PC-3 (cell line): ENCODE results near the gene SLC7A1. TPM values are rescaled to one million over a fixed set of nuclear protein-coding genes. Genes with fewer than 3 reads are reported as not detected.

Source experiments
- ATAC-seq: fragments of 200-7000 bp; cut with Tn5 transposase; 2 replicates; pipeline ENCODE4 v1.9.1; 2020; ENCODE audit warnings: mild to moderate bottlenecking, moderate library complexity
- BruUV-seq: library from RNA; stranded (reverse); fragments of 400-500 nt; replicated peaks from 2 replicates; lab custom pipeline; 2021; lab: Mats Ljungman, UMichigan
- CTCF ChIA-PET: fragments of 300-600 bp; sonication (Branson Sonifier 250); formaldehyde crosslinking; loops from one replicate; lab custom pipeline; 2022; ENCODE audit warnings: antibody characterized with exemption; lab: Charles Lee
- POLR2A ChIA-PET: fragments of 300-600 bp; sonication (Branson Sonifier 250); formaldehyde crosslinking; loops from one replicate; lab custom pipeline; 2022; ENCODE audit warnings: antibody characterized with exemption; ENCODE audit not compliant: unreplicated experiment; lab: Charles Lee
- DNase-seq: peaks from one replicate; pipeline ENCODE4 v3.0.0-alpha.2; 2015
- H2AFZ ChIP-seq: fragments of 300-600 bp; sonication (generic); 2 replicates; pipeline ENCODE4 v1.6.0; 2016; ENCODE audit warnings: antibody characterized with exemption, low read length
- H3F3A ChIP-seq: fragments of 300-600 bp; sonication (generic); one replicate; pipeline ENCODE4 v1.6.0; 2017; ENCODE audit warnings: antibody characterized with exemption, low read length, control low read depth, mild to moderate bottlenecking; ENCODE audit not compliant: unreplicated experiment
- H3K27ac ChIP-seq: fragments of 300-600 bp; sonication (generic); 2 replicates; pipeline ENCODE4 v1.5.1; 2016; ENCODE audit warnings: mild to moderate bottlenecking, low read length
- H3K27me3 ChIP-seq: fragments of 300-600 bp; sonication (generic); 2 replicates; pipeline ENCODE4 v1.6.1; 2016; ENCODE audit warnings: low read length, mixed read lengths
- H3K36me3 ChIP-seq: fragments of 300-600 bp; sonication (generic); 2 replicates; pipeline ENCODE4 v1.6.1; 2016; ENCODE audit warnings: low read depth, mixed run types, low read length, mixed read lengths
- H3K4me1 ChIP-seq: fragments of 300-600 bp; sonication (generic); 2 replicates; pipeline ENCODE4 v1.5.1; 2016; ENCODE audit warnings: low read length; ENCODE audit not compliant: insufficient read depth
- H3K4me2 ChIP-seq: fragments of 300-600 bp; sonication (generic); 2 replicates; pipeline ENCODE4 v1.6.0; 2016; ENCODE audit warnings: low read length
- H3K4me3 ChIP-seq: fragments of 300-600 bp; sonication (generic); 2 replicates; pipeline ENCODE4 v1.5.1; 2016; ENCODE audit warnings: mild to moderate bottlenecking, low read length, mixed read lengths
- H3K79me2 ChIP-seq: fragments of 300-600 bp; sonication (generic); 2 replicates; pipeline ENCODE4 v1.6.1; 2017; ENCODE audit warnings: low read length, mixed read lengths
- H3K9ac ChIP-seq: fragments of 300-600 bp; sonication (generic); 2 replicates; pipeline ENCODE4 v1.6.0; 2016; ENCODE audit warnings: mild to moderate bottlenecking, low read length
- H3K9me2 ChIP-seq: fragments of 300-600 bp; sonication (generic); replicated peaks from 2 replicates; pipeline ENCODE4 v1.6.1; 2016; ENCODE audit warnings: mixed run types, low read length, mixed read lengths
- H3K9me3 ChIP-seq: fragments of 300-600 bp; sonication (generic); 2 replicates; pipeline ENCODE4 v1.6.1; 2016; ENCODE audit warnings: low read length, mixed read lengths
- H4K20me1 ChIP-seq: fragments of 300-600 bp; sonication (generic); 2 replicates; pipeline ENCODE4 v1.6.1; 2016; ENCODE audit warnings: low read length, mixed read lengths
- CTCF ChIP-seq: fragments of 300-600 bp; sonication (generic); conservative IDR thresholded peaks from 2 replicates; pipeline ENCODE4 v1.5.1; 2017; ENCODE audit warnings: antibody characterized with exemption, low read depth, mild to moderate bottlenecking, low read length
- EZH2 ChIP-seq: fragments of 300-600 bp; sonication (generic); IDR thresholded peaks from one replicate; pipeline ENCODE4 v1.6.1; 2017; ENCODE audit warnings: antibody characterized with exemption, mild to moderate bottlenecking, low read length; ENCODE audit not compliant: unreplicated experiment
- EZH2phosphoT487 ChIP-seq: fragments of 300-600 bp; sonication (generic); IDR thresholded peaks from 2 replicates; pipeline ENCODE4 v1.6.1; 2018; ENCODE audit warnings: mild to moderate bottlenecking, antibody characterized with exemption, low read length, borderline replicate concordance
- intact Hi-C: fragments of 100-400 bp; cut with micrococcal nuclease; formaldehyde crosslinking; loops from 2 replicates; pipeline ENCODE4 v1.9.0; 2023
- total RNA-seq: library from RNA; depleted of rRNA; stranded (reverse); fragments of >200 nt; gene quantifications from 2 replicates; pipeline ENCODE4 v1.2.3, GENCODE V29; 2014

Gene SLC7A1
- total RNA-seq, 1 experiment from 2014 or later, result 19.5 TPM

- H3F3A ChIP-seq, result no peaks in the 10 kb centered on the region
- no peak overlapping the region for H3K4me3 ChIP-seq
- H3K9ac ChIP-seq, result no peak overlapping the region
- no peak overlapping the region for H3K4me2 ChIP-seq
- no peak overlapping the region for H2AFZ ChIP-seq
- TF ChIP-seq EZH2phosphoT487, result no peak
- TF ChIP-seq EZH2, result no peak
- TF ChIP-seq CTCF, result no peak
- no peaks in the 10 kb centered on the region for H3K9me2 ChIP-seq
- no TSS peak for BruUV-seq
- ChIA-PET CTCF (no interaction called here), POLR2A (interaction anchor here (0.6 kb wide), 1 partner anchor 188 kb away, joined by 5 read pairs; no protein-coding TSS in a partner anchor)
- ATAC-seq (no peak), DNase-seq (no peak)
- H3K27me3 ChIP-seq, result no peaks in the 10 kb centered on the region
- no peak overlapping the region for H3K27ac ChIP-seq
- intact Hi-C loops, result no loop called here
- peaks cover 25% of the 10 kb centered on the region for H3K79me2 ChIP-seq
- no peaks in the 10 kb centered on the region for H3K9me3 ChIP-seq
- 0 out of 2 replicates have a peak, but pooled peaks cover 4% of the 10 kb centered on the region for H4K20me1 ChIP-seq
- peaks cover 29% of the 10 kb centered on the region for H3K36me3 ChIP-seq
- H3K4me1 ChIP-seq, result peaks cover 4% of the 10 kb centered on the region; the same call in 1 of the 2 replicates
These were observed 58.6 kb downstream of the SLC7A1 start for GRCh38 chr13:29536853-29537252.

GRCh38 chr13:29535663-29536655, 59.5 kb downstream of the SLC7A1 start:
- POLR2A ChIA-PET, result interaction anchor here (0.6 kb wide), 1 partner anchor 187 kb away, joined by 5 read pairs; no protein-coding TSS in a partner anchor
- no TSS peak for BruUV-seq
- no peak for ATAC-seq
- Histone ChIP-seq H3K27ac (no peak overlapping the region), H3K4me1 (peaks cover 4% of the 10 kb centered on the region; the same call in 1 of the 2 replicates), H3K9ac (no peak overlapping the region), H2AFZ (no peak overlapping the region), H3K9me2 (no peaks in the 10 kb centered on the region), H3K27me3 (no peaks in the 10 kb centered on the region), H3K36me3 (peaks cover 26% of the 10 kb centered on the region; the same call in 1 of the 2 replicates), H3F3A (no peaks in the 10 kb centered on the region), H3K4me2 (no peak overlapping the region), H3K79me2 (peaks cover 18% of the 10 kb centered on the region), H3K9me3 (no peaks in the 10 kb centered on the region), H4K20me1 (no peaks in the 10 kb centered on the region), H3K4me3 (no peak overlapping the region)
- intact Hi-C loops, result no loop called here
- TF ChIP-seq EZH2, result no peak
- TF ChIP-seq EZH2phosphoT487, result no peak
- CTCF ChIA-PET, result no interaction called here
- no peak for DNase-seq

GRCh38 chr13:29534083-29534482, 61.4 kb downstream of the SLC7A1 start:
- H3K9me2 ChIP-seq, result no peaks in the 10 kb centered on the region
- no peaks in the 10 kb centered on the region for H3K4me1 ChIP-seq
- 0 out of 2 replicates have a peak, but pooled peaks cover 10% of the 10 kb centered on the region for H3K79me2 ChIP-seq
- H3K9me3 ChIP-seq, result no peaks in the 10 kb centered on the region
- no peak overlapping the region for H2AFZ ChIP-seq
- no peak overlapping the region for H3K4me2 ChIP-seq
- H3K36me3 ChIP-seq, result peaks cover 29% of the 10 kb centered on the region
- H3F3A ChIP-seq, result no peaks in the 10 kb centered on the region
- H3K4me3 ChIP-seq, result no peak overlapping the region
- H4K20me1 ChIP-seq, result no peaks in the 10 kb centered on the region
- no peaks in the 10 kb centered on the region for H3K27me3 ChIP-seq
- TF ChIP-seq EZH2phosphoT487 (no peak), EZH2 (no peak), CTCF (no peak)
- CTCF ChIA-PET, result no interaction called here
- no TSS peak for BruUV-seq
- no peak overlapping the region for H3K27ac ChIP-seq
- DNase-seq, result no peak
- intact Hi-C loops, result no loop called here
- no peak for ATAC-seq
- POLR2A ChIA-PET, result no interaction called here
- H3K9ac ChIP-seq, result no peak overlapping the region
